Measurements from ENCODE around the gene LDB2.

DNA sequence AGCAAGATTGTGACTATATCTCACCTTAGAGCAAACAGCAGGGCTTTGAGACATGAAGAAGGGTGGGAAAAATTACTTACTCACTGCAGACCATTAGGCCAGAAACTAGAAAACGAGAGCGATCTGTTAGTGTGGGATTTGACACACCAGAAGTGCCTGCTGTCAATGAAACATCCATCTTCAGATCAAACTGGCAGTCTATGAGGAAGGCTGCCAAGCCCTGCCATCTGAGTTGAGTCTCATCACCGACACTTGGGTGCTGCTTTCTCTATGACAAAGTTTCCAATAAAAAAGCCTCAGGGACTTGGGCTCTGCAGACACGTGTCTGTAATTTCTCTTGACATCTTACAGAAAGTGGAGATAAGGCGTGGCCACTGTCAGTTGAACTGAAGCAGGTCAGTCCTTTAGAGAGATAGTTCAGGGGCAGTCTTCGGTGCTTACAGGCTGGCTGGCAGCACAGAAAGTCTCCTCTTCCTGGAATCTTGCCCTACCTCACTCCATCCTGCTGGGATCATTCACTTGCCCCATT, 40.1 kb upstream of the LDB2 start:
- TF ChIP-seq POLR2AphosphoS5 (IDR thresholded peaks at IDR 0.05; ENCODE audit: low read depth, low read length) (no peak), POLR2A (IDR thresholded peaks at IDR 0.05; ENCODE audit: low read depth, low read length) (no peak)
